OCI-LY1 (cell line): ENCODE data around the gene CRISPLD2.

ENCODE experiments used
- H2AFZ ChIP-seq: fragments of 200-600 bp; sonication (generic), shearing (Covaris generic); 2 replicates; pipeline ENCODE4 v1.6.0; 2014; ENCODE audit warnings: antibody characterized with exemption, mild to moderate bottlenecking, low read length
- H3F3A ChIP-seq: fragments of 200-600 bp; sonication (generic), shearing (Covaris generic); 2 replicates; pipeline ENCODE4 v1.6.0; 2014; ENCODE audit warnings: mild to moderate bottlenecking, antibody characterized with exemption, low read length, moderate library complexity; ENCODE audit not compliant: insufficient read depth
- H3K27ac ChIP-seq: fragments of 200-600 bp; sonication (generic); 2 replicates; pipeline ENCODE4 v1.5.1; 2014; ENCODE audit warnings: low read length, mixed run types, mild to moderate bottlenecking, low read depth; ENCODE audit not compliant: poor library complexity, severe bottlenecking
- H3K27me3 ChIP-seq: fragments of 200-600 bp; sonication (generic); 2 replicates; pipeline ENCODE4 v1.6.0; 2014; ENCODE audit warnings: antibody characterized with exemption, mild to moderate bottlenecking, low read length, moderate library complexity; ENCODE audit not compliant: insufficient read depth
- H3K36me3 ChIP-seq: fragments of 200-600 bp; sonication (generic); 2 replicates; pipeline ENCODE4 v1.6.1; 2014; ENCODE audit warnings: mild to moderate bottlenecking, antibody characterized with exemption, low read length, moderate library complexity, mixed read lengths; ENCODE audit not compliant: insufficient read depth
- H3K4me1 ChIP-seq: fragments of 200-600 bp; sonication (generic); 2 replicates; pipeline ENCODE4 v1.5.1; 2014; ENCODE audit warnings: mild to moderate bottlenecking, low read length, moderate library complexity; ENCODE audit not compliant: insufficient read depth, severe bottlenecking
- H3K4me2 ChIP-seq: fragments of 200-600 bp; sonication (generic), shearing (Covaris generic); 2 replicates; pipeline ENCODE4 v1.6.1; 2014; ENCODE audit warnings: low read length
- H3K4me3 ChIP-seq: fragments of 200-600 bp; sonication (generic); 2 replicates; pipeline ENCODE4 v1.5.1; 2014; ENCODE audit warnings: low read length, low read depth, mild to moderate bottlenecking, mixed read lengths; ENCODE audit not compliant: poor library complexity, severe bottlenecking
- H3K79me2 ChIP-seq: fragments of 200-600 bp; shearing (Covaris generic); 2 replicates; pipeline ENCODE4 v1.6.1; 2016; ENCODE audit warnings: mixed run types, low read length, mixed read lengths; ENCODE audit not compliant: insufficient read depth
- H3K9ac ChIP-seq: fragments of 200-600 bp; sonication (generic), shearing (Covaris generic); 2 replicates; pipeline ENCODE4 v1.6.1; 2014; ENCODE audit warnings: mild to moderate bottlenecking, low read length, mixed read lengths
- H3K9me2 ChIP-seq: fragments of 200-600 bp; sonication (generic), shearing (Covaris generic); 2 replicates; pipeline ENCODE4 v1.6.1; 2014; ENCODE audit warnings: low read depth, mild to moderate bottlenecking, low read length, mixed read lengths
- H3K9me3 ChIP-seq: fragments of 200-600 bp; shearing (Covaris generic); 2 replicates; pipeline ENCODE4 v1.6.1; 2014; ENCODE audit warnings: low read length, mixed read lengths
- H4K20me1 ChIP-seq: fragments of 200-600 bp; sonication (generic), shearing (Covaris generic); 2 replicates; pipeline ENCODE4 v1.6.0; 2016; ENCODE audit warnings: mild to moderate bottlenecking, low read length; ENCODE audit not compliant: insufficient read depth
- EZH2 ChIP-seq: fragments of 200-600 bp; sonication (generic), shearing (Covaris generic); IDR thresholded peaks from 2 replicates; pipeline ENCODE4 v1.8.0; 2017; ENCODE audit warnings: borderline replicate concordance, mixed run types, mild to moderate bottlenecking, antibody characterized with exemption, low read length, moderate library complexity, mixed read lengths
- TF ChIP-seq, protein P1 (sequence below): fragments of 200-600 bp; sonication (generic), shearing (Covaris generic); IDR thresholded peaks from 2 replicates; pipeline ENCODE4 v1.5.1; 2017; ENCODE audit warnings: mild to moderate bottlenecking, antibody characterized with exemption, low read length, moderate library complexity, mixed read lengths

CRISPLD2 gene

DNA sequence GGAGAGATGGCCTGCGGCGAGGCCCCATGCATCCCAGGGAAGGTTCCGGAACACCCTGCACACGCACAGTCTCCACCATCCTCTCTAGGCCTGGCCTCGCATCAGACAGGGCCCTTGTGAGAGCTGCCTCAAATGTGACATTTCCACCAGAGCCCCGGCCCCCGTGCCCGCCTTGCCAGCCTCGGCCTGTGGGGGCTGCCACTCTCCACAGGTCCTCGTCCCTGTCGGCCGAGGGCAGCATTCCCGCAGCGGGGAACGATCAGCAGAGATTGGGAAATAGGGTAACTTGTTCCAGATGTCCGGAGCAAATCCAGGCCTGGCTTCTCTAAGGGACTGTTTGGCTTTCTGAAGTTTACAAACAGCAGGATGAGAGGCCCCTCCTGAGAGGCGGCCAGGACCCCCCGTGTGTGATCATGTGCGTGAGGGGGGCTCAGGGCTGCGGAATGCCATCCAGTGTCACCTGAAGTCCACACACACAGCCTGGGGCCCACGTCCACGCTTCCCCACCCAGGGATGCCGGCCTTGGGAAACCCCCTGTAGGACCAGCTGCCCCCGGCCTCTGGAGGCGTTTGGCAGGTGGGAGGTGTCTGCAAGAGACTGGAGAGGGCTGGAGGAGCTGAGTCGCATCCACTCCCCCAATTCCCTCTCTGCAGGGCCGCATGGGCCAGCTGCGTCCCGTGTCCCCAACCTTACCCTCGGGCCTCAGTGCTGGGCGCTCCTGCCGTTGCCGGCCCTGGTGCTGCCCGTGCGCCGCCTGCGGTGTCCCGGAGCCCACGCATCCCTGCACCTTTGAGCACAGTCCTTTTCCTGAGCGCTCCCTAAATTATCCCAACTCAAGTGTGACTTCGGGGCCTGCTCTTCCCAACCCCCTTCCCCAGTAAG, 121.1 kb downstream of the CRISPLD2 start:
- H3K79me2 ChIP-seq: no peaks in the 10 kb centered on the region
- no peak overlapping the region for H3K9ac ChIP-seq
- H3K27ac ChIP-seq: no peak overlapping the region
- H2AFZ ChIP-seq: no peak overlapping the region
- peaks cover 4% of the 10 kb centered on the region; the same call in 1 of the 2 replicates for H3K27me3 ChIP-seq
- no peaks in the 10 kb centered on the region for H3K9me3 ChIP-seq
- H4K20me1 ChIP-seq: no peaks in the 10 kb centered on the region
- no peak overlapping the region for H3K4me2 ChIP-seq
- H3K9me2 ChIP-seq: no peaks in the 10 kb centered on the region
- H3K4me3 ChIP-seq: no peak overlapping the region
- TF ChIP-seq, protein P1, sequence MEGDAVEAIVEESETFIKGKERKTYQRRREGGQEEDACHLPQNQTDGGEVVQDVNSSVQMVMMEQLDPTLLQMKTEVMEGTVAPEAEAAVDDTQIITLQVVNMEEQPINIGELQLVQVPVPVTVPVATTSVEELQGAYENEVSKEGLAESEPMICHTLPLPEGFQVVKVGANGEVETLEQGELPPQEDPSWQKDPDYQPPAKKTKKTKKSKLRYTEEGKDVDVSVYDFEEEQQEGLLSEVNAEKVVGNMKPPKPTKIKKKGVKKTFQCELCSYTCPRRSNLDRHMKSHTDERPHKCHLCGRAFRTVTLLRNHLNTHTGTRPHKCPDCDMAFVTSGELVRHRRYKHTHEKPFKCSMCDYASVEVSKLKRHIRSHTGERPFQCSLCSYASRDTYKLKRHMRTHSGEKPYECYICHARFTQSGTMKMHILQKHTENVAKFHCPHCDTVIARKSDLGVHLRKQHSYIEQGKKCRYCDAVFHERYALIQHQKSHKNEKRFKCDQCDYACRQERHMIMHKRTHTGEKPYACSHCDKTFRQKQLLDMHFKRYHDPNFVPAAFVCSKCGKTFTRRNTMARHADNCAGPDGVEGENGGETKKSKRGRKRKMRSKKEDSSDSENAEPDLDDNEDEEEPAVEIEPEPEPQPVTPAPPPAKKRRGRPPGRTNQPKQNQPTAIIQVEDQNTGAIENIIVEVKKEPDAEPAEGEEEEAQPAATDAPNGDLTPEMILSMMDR: no peak
- no peak for TF ChIP-seq EZH2
- no peaks in the 10 kb centered on the region for H3K36me3 ChIP-seq
- H3F3A ChIP-seq: no peaks in the 10 kb centered on the region
- H3K4me1 ChIP-seq: no peaks in the 10 kb centered on the region

GRCh38 chr16:84941921-84942320, 122.1 kb downstream of the CRISPLD2 start:
- H3K9me2 ChIP-seq: no peaks in the 10 kb centered on the region
- no peaks in the 10 kb centered on the region for H3K4me1 ChIP-seq
- no peak overlapping the region for H3K9ac ChIP-seq

DNA sequence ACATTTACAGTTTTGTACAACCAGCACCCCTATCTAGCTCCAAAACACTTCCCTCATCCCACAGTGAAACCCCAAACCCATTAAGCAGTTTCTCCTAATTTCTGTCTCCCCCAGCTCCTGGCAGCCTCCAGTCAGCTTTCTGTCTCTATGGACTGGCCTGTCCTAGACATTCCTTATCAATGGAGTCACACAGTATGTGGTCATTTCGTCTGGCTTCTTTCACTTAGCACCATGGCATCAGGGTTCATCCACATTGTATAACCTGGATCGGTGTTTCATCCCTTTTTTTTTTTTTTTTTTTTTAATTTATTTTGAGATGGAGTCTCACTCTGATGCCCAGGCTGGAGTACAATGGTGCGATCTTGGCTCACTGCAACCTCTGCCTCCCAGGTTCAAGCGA, 123.0 kb downstream of the CRISPLD2 start:
- no peaks in the 10 kb centered on the region for H3K9me3 ChIP-seq
- H3K4me1 ChIP-seq: no peaks in the 10 kb centered on the region
- no peak overlapping the region for H3K4me2 ChIP-seq
- no peaks in the 10 kb centered on the region for H3F3A ChIP-seq
- H3K9ac ChIP-seq: no peak overlapping the region
- TF ChIP-seq, protein P1: no peak
- no peak for TF ChIP-seq EZH2
- no peaks in the 10 kb centered on the region for H3K36me3 ChIP-seq
- H3K27me3 ChIP-seq: peaks cover 4% of the 10 kb centered on the region; the same call in 1 of the 2 replicates
- H3K27ac ChIP-seq: no peak overlapping the region
- no peaks in the 10 kb centered on the region for H4K20me1 ChIP-seq
- no peak overlapping the region for H2AFZ ChIP-seq
- no peaks in the 10 kb centered on the region for H3K9me2 ChIP-seq
- no peak overlapping the region for H3K4me3 ChIP-seq
- no peaks in the 10 kb centered on the region for H3K79me2 ChIP-seq

More at GRCh38 chr16:84941921-84942320, 122.1 kb downstream of the CRISPLD2 start:
- Histone ChIP-seq H3K36me3 (no peaks in the 10 kb centered on the region), H3K79me2 (no peaks in the 10 kb centered on the region), H3F3A (no peaks in the 10 kb centered on the region), H3K4me2 (no peak overlapping the region), H3K27ac (no peak overlapping the region), H3K4me3 (no peak overlapping the region), H3K9me3 (no peaks in the 10 kb centered on the region), H3K27me3 (peaks cover 4% of the 10 kb centered on the region; the same call in 1 of the 2 replicates), H2AFZ (no peak overlapping the region), H4K20me1 (no peaks in the 10 kb centered on the region)
- TF ChIP-seq EZH2: no peak
- TF ChIP-seq, protein P1: no peak
